ENCODE results near the gene LMO4.

DNA sequence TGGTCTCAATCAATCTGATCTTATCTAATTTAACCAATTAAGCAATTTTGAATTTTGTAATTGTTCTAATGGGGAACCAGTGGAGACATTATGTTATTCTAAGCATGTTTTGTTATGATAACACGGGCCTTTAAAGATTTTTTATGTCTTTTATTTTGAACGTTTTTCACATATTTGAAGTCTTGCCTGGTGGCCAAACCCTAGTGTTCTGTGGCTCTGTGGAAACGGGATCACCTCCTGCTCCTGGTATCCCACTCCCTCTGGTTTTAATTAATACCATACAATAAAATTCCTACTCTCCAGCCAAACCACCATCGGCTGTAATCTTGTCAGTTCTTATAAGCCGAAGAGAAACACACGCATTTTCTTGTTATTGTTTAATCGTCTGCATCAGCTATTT, 22.9 kb upstream of the LMO4 start:
- no peak for TF ChIP-seq POLR2AphosphoS5 (IDR thresholded peaks at IDR 0.05; ENCODE audit: borderline replicate concordance, low read depth, low read length)
- no peak for TF ChIP-seq EZH2 (IDR thresholded peaks at IDR 0.05)

All from SK-N-MC (cell line).